Hematopoietic multipotent progenitor cell treated with erythropoietin and hydrocortisone succinate and interleukin-3 and kit ligand, for 17 days (in vitro differentiated cells): ENCODE data around the gene SEPTIN5.
"Not testable (repeated sequence)": the region's sequence is repeated elsewhere in the genome, so short reads cannot be mapped to it uniquely, and the experiment has no call there.

ENCODE experiments used
- DNase-seq: peaks from one replicate; pipeline ENCODE4 v3.0.0-alpha.2; 2015; ENCODE audit warnings: low spot score

Gene SEPTIN5

GRCh38 chr22:19680911-19681862 lies 33.1 kb upstream of the SEPTIN5 start:
- no peak for DNase-seq

- no peak for DNase-seq
Observed at GRCh38 chr22:19681863-19682245, 32.4 kb upstream of the SEPTIN5 start.

- no peak for DNase-seq
Observed at GRCh38 chr22:19686946-19687345, 27.4 kb upstream of the SEPTIN5 start.

- DNase-seq, result no peak
Observed at GRCh38 chr22:19687561-19688300, 26.6 kb upstream of the SEPTIN5 start.

- no peak for DNase-seq
Observed at GRCh38 chr22:19688301-19689290, 25.7 kb upstream of the SEPTIN5 start.

- DNase-seq, result no peak
Observed at GRCh38 chr22:19689408-19689807, 24.9 kb upstream of the SEPTIN5 start.

- no peak for DNase-seq
Observed at GRCh38 chr22:19691007-19691720, 23.1 kb upstream of the SEPTIN5 start.

GRCh38 chr22:19691721-19692341 lies 22.5 kb upstream of the SEPTIN5 start:
- no peak for DNase-seq

- no peak for DNase-seq
Observed at GRCh38 chr22:19693581-19693980, 20.7 kb upstream of the SEPTIN5 start.

GRCh38 chr22:19693981-19694670 lies 20.2 kb upstream of the SEPTIN5 start:
- no peak for DNase-seq

- DNase-seq, result no peak
Observed at GRCh38 chr22:19694696-19695095, 19.6 kb upstream of the SEPTIN5 start.

GRCh38 chr22:19696504-19697276 lies 17.6 kb upstream of the SEPTIN5 start:
- DNase-seq, result no peak

GRCh38 chr22:19697871-19698270 lies 16.4 kb upstream of the SEPTIN5 start:
- not testable (repeated sequence) for DNase-seq

GRCh38 chr22:19700790-19701419 lies 13.4 kb upstream of the SEPTIN5 start:
- DNase-seq, result no peak

- DNase-seq, result no peak
Observed at GRCh38 chr22:19701420-19702145, 12.7 kb upstream of the SEPTIN5 start.

- DNase-seq, result no peak
Observed at GRCh38 chr22:19703869-19704268, 10.4 kb upstream of the SEPTIN5 start.

GRCh38 chr22:19704355-19705015 lies 9.8 kb upstream of the SEPTIN5 start:
- no peak for DNase-seq
